Sigmoid colon (tissue), 7 donors: ENCODE measurements around the gene SUN2. TPM values are rescaled to one million over a fixed set of nuclear protein-coding genes. Genes with fewer than 3 reads are reported as not detected.

Source experiments
- DNase-seq: peaks from one replicate; pipeline ENCODE4 v3.0.0-alpha.2; 2019
- H3K27ac ChIP-seq, 4 donors: fragments of 200-600 bp; sonication (generic); one replicate each; pipeline ENCODE4 v1.5.1; 2016 to 2019; ENCODE audit warnings: mild to moderate bottlenecking in 1 of 4
- H3K27me3 ChIP-seq, 3 donors: fragments of 200-600 bp; sonication (generic); one replicate each; pipeline ENCODE4 v1.5.1; 2019; ENCODE audit warnings: mild to moderate bottlenecking in 1 of 3
- H3K36me3 ChIP-seq, 4 donors: fragments of 200-600 bp; sonication (generic); one replicate each; pipeline ENCODE4 v1.5.1; 2016 to 2019
- H3K4me1 ChIP-seq, 4 donors: fragments of 200-600 bp; sonication (generic); one replicate each; pipeline ENCODE4 v1.5.1; 2017 to 2019
- H3K4me3 ChIP-seq, 4 donors: fragments of 200-600 bp; sonication (generic); one replicate each; pipeline ENCODE4 v1.5.1; 2017 to 2019; ENCODE audit warnings: mild to moderate bottlenecking in 2 of 4, moderate library complexity in 1 of 4
- H3K9me3 ChIP-seq, 4 donors: fragments of 200-600 bp in 3 of 4; sonication (generic) in 3 of 4; one replicate each; pipeline versions ENCODE4 v1.5.1 to v1.6.1; 2013 to 2019
- EP300 ChIP-seq, 4 donors: sonication (generic); formaldehyde crosslinking; IDR thresholded peaks; one replicate each; pipeline ENCODE4 v1.6.1; 2017; ENCODE audit warnings: antibody characterized with exemption in 4 of 4
- POLR2A ChIP-seq, 2 donors: fragments of 450-650 bp; IDR thresholded peaks; one replicate each; pipeline ENCODE4 v1.6.1; 2016; ENCODE audit warnings: antibody characterized with exemption in 2 of 2, mild to moderate bottlenecking in 2 of 2, moderate library complexity in 2 of 2
- POLR2AphosphoS5 ChIP-seq, 4 donors: sonication (generic); formaldehyde crosslinking; IDR thresholded peaks; one replicate each; pipeline ENCODE4 v1.6.1; 2017; ENCODE audit warnings: antibody characterized with exemption in 4 of 4
- WGBS, 2 donors: extraction: QIAGEN DNeasy Blood & Tissue Kit; methylation state at CpG; one replicate each; pipeline ENCODE4 v1.1.7; 2013; 5-methylcytosine and 5-hydroxymethylcytosine counted together
- intact Hi-C: fragments of 100-400 bp; cut with DNase I; formaldehyde crosslinking; loops from one replicate; pipeline ENCODE4 v1.15.1; 2023
- polyA plus RNA-seq, 3 donors: library from polyadenylated mRNA; stranded (reverse); fragments of 200-250 nt; gene quantifications; one replicate each; pipeline ENCODE4 v1.2.3, GENCODE V29; 2013
- total RNA-seq, 4 donors: library from RNA; depleted of rRNA; stranded (reverse); fragments of >200 nt; gene quantifications; one replicate each; pipeline ENCODE4 v1.1.0, GENCODE V29; 2016
- TF ChIP-seq, protein P1 (sequence below), 4 experiments: fragments of 450-650 bp in 3 of 4; fragments of 200-600 bp in 1 of 4; IDR thresholded peaks; one replicate each; pipeline ENCODE4 v1.5.1; 2016 to 2019; ENCODE audit warnings: antibody characterized with exemption in 4 of 4, mild to moderate bottlenecking in 3 of 4, moderate library complexity in 2 of 4
- donor health status: healthy with polysubstance abuse.
- donor health status: Bipolar disorder and iron deficiency.
- donor health status: healthy.

Gene SUN2
- total and polyA plus RNA-seq, 7 donors = 9.2 to 319 (median 255) TPM

DNA sequence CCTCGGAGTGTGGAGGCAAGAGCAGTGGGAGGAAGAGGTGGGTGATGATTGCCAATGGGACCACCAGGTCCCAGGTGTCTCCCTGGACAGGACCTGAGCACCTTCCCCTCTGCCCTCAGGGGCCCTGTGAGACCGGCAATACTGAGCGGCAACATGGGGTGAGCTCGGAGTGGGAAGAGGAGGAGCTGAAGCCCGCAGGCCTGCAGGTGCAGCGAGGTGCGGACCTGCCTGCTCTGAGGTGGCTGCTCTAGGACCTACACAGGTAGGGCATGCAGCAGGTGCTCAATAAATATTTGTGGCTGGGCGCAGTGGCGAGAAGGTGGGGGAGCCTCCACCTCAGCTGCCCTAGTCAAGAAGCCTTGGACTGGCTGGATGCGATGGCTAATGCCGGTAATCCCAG lies 12.2 kb upstream of the SUN2 start:
- Histone ChIP-seq H3K9me3 (no peaks in the 10 kb centered on the region), H3K36me3 (no peaks in the 10 kb centered on the region), H3K4me1 (no peaks in the 10 kb centered on the region), H3K27me3 (no peaks in the 10 kb centered on the region), H3K4me3 (no peak overlapping the region), H3K27ac (no peak overlapping the region)
- DNase-seq = no peak
- intact Hi-C loops = loop anchor here (2.0 kb wide), 1 partner anchor 235 kb away; no protein-coding TSS in a partner anchor
- no peak for TF ChIP-seq POLR2A (IDR thresholded peaks at IDR 0.05)
- TF ChIP-seq, protein P1, sequence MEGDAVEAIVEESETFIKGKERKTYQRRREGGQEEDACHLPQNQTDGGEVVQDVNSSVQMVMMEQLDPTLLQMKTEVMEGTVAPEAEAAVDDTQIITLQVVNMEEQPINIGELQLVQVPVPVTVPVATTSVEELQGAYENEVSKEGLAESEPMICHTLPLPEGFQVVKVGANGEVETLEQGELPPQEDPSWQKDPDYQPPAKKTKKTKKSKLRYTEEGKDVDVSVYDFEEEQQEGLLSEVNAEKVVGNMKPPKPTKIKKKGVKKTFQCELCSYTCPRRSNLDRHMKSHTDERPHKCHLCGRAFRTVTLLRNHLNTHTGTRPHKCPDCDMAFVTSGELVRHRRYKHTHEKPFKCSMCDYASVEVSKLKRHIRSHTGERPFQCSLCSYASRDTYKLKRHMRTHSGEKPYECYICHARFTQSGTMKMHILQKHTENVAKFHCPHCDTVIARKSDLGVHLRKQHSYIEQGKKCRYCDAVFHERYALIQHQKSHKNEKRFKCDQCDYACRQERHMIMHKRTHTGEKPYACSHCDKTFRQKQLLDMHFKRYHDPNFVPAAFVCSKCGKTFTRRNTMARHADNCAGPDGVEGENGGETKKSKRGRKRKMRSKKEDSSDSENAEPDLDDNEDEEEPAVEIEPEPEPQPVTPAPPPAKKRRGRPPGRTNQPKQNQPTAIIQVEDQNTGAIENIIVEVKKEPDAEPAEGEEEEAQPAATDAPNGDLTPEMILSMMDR (IDR thresholded peaks at IDR 0.05) = no peak
- no peak for TF ChIP-seq EP300 (IDR thresholded peaks at IDR 0.05)
- no peak for TF ChIP-seq POLR2AphosphoS5 (IDR thresholded peaks at IDR 0.05)
- 94 to 96% methylated on average over 11 of the region's 11 CpGs for WGBS, 2 donors

DNA sequence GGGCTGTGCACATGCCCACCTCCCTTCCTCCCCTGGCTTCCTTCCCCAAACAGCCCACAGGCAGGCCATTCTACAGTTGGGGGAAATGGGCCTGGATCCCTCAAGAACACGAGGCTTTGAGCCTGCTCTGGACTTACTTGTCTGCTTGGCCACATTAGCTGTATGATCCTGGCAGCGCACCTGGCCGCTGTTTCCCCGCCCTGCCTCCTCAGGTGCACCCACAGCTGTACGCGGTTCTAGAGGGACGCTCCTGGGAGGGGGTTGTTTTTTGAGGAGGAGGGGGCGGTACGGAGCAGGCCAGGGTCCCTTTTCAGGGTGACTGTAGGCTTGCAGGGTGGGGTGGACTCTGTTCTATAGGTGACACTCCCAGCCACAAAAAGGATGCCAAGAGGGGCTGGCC lies 11.5 kb upstream of the SUN2 start:
- 58 to 79% methylated on average over 9 of the region's 9 CpGs for WGBS, 2 donors
- H3K36me3 ChIP-seq = no peaks in the 10 kb centered on the region
- TF ChIP-seq, protein P1 (IDR thresholded peaks at IDR 0.05) = no peak
- TF ChIP-seq EP300 (IDR thresholded peaks at IDR 0.05) = no peak
- TF ChIP-seq POLR2A (IDR thresholded peaks at IDR 0.05) = no peak
- no peaks in the 10 kb centered on the region for H3K4me1 ChIP-seq
- DNase-seq = no peak
- H3K4me3 ChIP-seq = no peak overlapping the region
- no peaks in the 10 kb centered on the region for H3K9me3 ChIP-seq
- intact Hi-C loops = no loop called here
- no peaks in the 10 kb centered on the region for H3K27me3 ChIP-seq
- H3K27ac ChIP-seq = no peak overlapping the region

DNA sequence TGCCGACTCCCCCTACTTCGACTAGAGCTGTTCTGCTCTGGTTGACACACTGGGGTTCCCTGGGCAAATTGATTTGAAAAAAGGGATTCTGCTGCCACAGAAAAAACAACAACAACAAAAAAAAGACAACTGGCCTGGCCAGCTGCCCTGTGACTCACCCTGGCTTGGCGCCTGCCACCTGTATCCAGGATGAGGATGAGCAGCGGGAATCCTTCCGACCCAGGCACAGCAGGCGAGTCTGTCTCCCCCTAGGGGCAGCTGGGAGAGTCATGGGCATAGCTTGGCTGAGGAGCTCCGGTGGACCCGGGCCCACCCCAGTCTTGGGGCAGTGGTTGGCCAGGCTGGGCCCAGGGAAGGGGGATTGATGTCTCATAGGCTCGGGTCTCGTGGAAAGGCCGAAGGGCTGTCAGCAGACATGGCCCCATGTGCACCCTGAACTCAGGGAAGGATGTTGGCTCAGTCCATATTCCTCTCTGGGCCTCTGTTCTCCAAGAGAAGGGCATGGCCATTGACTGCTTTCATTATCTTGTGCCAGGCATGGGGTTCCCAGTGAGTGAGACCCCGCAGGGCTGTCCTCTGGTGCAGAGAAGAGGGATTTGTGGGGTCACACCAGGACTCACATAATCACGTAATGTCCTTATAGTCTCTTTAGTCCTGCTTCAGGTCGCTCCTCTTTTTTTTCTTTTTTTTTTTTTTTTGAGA lies 10.4 kb upstream of the SUN2 start:
- no peak for TF ChIP-seq EP300 (IDR thresholded peaks at IDR 0.05)
- TF ChIP-seq, protein P1 (IDR thresholded peaks at IDR 0.05) = peak in 3 of 4 experiments; percentile 53 to 56 (median 54)
- 30 to 57% methylated on average over 14 of the region's 14 CpGs for WGBS, 2 donors
- Histone ChIP-seq H3K4me1 (no peaks in the 10 kb centered on the region), H3K4me3 (no peak overlapping the region), H3K36me3 (no peaks in the 10 kb centered on the region), H3K9me3 (no peaks in the 10 kb centered on the region), H3K27me3 (no peaks in the 10 kb centered on the region), H3K27ac (no peak overlapping the region)
- intact Hi-C loops = no loop called here
- peak; percentile 79 for DNase-seq

DNA sequence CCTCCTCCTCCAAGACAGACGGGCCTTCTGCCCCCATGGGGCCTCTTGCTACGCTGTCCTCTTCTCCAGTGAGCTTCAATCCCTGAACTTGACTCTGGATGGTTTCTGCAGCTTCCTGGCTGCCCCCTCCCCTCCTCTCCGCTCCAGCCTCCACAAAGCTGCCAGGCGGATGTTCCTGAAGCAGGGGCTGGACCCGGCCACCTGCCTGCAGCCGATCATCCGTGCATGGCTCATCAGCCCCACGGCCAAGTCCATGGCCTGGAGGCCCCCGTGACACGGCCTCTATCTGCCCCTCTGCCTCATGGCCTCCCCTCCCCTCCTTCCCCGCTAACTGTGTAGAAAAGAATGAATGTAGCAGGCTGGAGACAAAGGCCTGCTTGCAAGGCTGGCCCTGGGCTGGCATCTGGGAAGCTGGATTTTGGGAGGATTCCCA lies 6.8 kb upstream of the SUN2 start:
- TF ChIP-seq, protein P1 (IDR thresholded peaks at IDR 0.05) = no peak
- TF ChIP-seq EP300 (IDR thresholded peaks at IDR 0.05) (no peak), POLR2AphosphoS5 (IDR thresholded peaks at IDR 0.05) (no peak), POLR2A (IDR thresholded peaks at IDR 0.05) (no peak)
- no peak overlapping the region for H3K27ac ChIP-seq

More for the DNA sequence above, 6.8 kb upstream of the SUN2 start:
- Histone ChIP-seq H3K36me3 (no peaks in the 10 kb centered on the region), H3K27me3 (no peaks in the 10 kb centered on the region), H3K4me3 (no peak overlapping the region), H3K4me1 (no peaks in the 10 kb centered on the region), H3K9me3 (no peaks in the 10 kb centered on the region)
- WGBS, 2 donors = 73 to 84% methylated on average over 11 of the region's 11 CpGs
- no peak for DNase-seq
- intact Hi-C loops = no loop called here
